ENCODE data around the gene SMAD7.
A peak's percentile ranks its signal among the peaks of the same experiment; 100 is the strongest.

SMAD7 gene

GRCh38 chr18:48923746-48924629 is 26.8 kb downstream of the SMAD7 start:
- H3K27me3 ChIP-seq (ENCODE audit: control insufficient read depth in 5 of 5, insufficient read depth in 4 of 5, low read length in 5 of 5), result no peaks in the 10 kb centered on the region
- no peaks in the 10 kb centered on the region for H3K9me3 ChIP-seq (ENCODE audit: control insufficient read depth in 5 of 5, low read length in 5 of 5)
- peak overlapping the region; percentile 4 to 84 (median 63) for H3K9ac ChIP-seq (ENCODE audit: low read length in 5 of 5)
- H3K36me3 ChIP-seq (ENCODE audit: control insufficient read depth in 5 of 5, insufficient read depth in 5 of 5, low read length in 5 of 5), result peaks cover 0 to 29% (median 25%) of the 10 kb centered on the region in 5 donors
- H3K4me1 ChIP-seq (ENCODE audit: control insufficient read depth in 5 of 5, insufficient read depth in 5 of 5, low read length in 5 of 5), result peaks cover 5 to 70% (median 66%) of the 10 kb centered on the region in 5 donors
- H3K4me3 ChIP-seq (ENCODE audit: low read depth in 1 of 5, low read length in 5 of 5), result peak overlapping the region in 3 of 5 donors; percentile 23 to 54 (median 31)
- peak overlapping the region; percentile 86 for H3K27ac ChIP-seq (ENCODE audit: low read depth, low read length)

- H3K4me3 ChIP-seq (ENCODE audit: low read depth in 1 of 5, low read length in 5 of 5), result peak overlapping the region; percentile 31 to 55 (median 45)
- H3K4me1 ChIP-seq (ENCODE audit: control insufficient read depth in 5 of 5, insufficient read depth in 5 of 5, low read length in 5 of 5), result peaks cover 3 to 60% (median 57%) of the 10 kb centered on the region in 5 donors
- no peaks in the 10 kb centered on the region for H3K27me3 ChIP-seq (ENCODE audit: control insufficient read depth in 5 of 5, insufficient read depth in 4 of 5, low read length in 5 of 5)
- H3K27ac ChIP-seq (ENCODE audit: low read depth, low read length), result peak overlapping the region; percentile 58
- no peaks in the 10 kb centered on the region for H3K9me3 ChIP-seq (ENCODE audit: control insufficient read depth in 5 of 5, low read length in 5 of 5)
- peaks cover 0 to 29% (median 25%) of the 10 kb centered on the region in 5 donors for H3K36me3 ChIP-seq (ENCODE audit: control insufficient read depth in 5 of 5, insufficient read depth in 5 of 5, low read length in 5 of 5)
- H3K9ac ChIP-seq (ENCODE audit: low read length in 5 of 5), result peak overlapping the region in 3 of 5 donors; percentile 47 to 60 (median 54)
These were observed 27.7 kb downstream of the SMAD7 start for GRCh38 chr18:48922801-48923730.

- peak overlapping the region; percentile 4 to 55 (median 45) for H3K4me3 ChIP-seq (ENCODE audit: low read depth in 1 of 5, low read length in 5 of 5)
- H3K27ac ChIP-seq (ENCODE audit: low read depth, low read length), result peak overlapping the region; percentile 58
- peaks cover 0 to 29% (median 25%) of the 10 kb centered on the region in 5 donors for H3K36me3 ChIP-seq (ENCODE audit: control insufficient read depth in 5 of 5, insufficient read depth in 5 of 5, low read length in 5 of 5)
- no peaks in the 10 kb centered on the region for H3K27me3 ChIP-seq (ENCODE audit: control insufficient read depth in 5 of 5, insufficient read depth in 4 of 5, low read length in 5 of 5)
- no peaks in the 10 kb centered on the region for H3K9me3 ChIP-seq (ENCODE audit: control insufficient read depth in 5 of 5, low read length in 5 of 5)
- H3K9ac ChIP-seq (ENCODE audit: low read length in 5 of 5), result peak overlapping the region in 2 of 5 donors; percentile 54 to 60
- peaks cover 3 to 53% (median 49%) of the 10 kb centered on the region in 5 donors for H3K4me1 ChIP-seq (ENCODE audit: control insufficient read depth in 5 of 5, insufficient read depth in 5 of 5, low read length in 5 of 5)
These were observed 28.5 kb downstream of the SMAD7 start for GRCh38 chr18:48922226-48922800.

GRCh38 chr18:48921305-48922225 is 29.2 kb downstream of the SMAD7 start:
- H3K4me3 ChIP-seq (ENCODE audit: low read depth in 1 of 5, low read length in 5 of 5), result no peak overlapping the region

GRCh38 chr18:48920408-48921038 is 30.2 kb downstream of the SMAD7 start:
- no peaks in the 10 kb centered on the region for H3K9me3 ChIP-seq (ENCODE audit: control insufficient read depth in 5 of 5, low read length in 5 of 5)
- H3K4me1 ChIP-seq (ENCODE audit: control insufficient read depth in 5 of 5, insufficient read depth in 5 of 5, low read length in 5 of 5), result peaks cover 3 to 40% (median 36%) of the 10 kb centered on the region in 5 donors
- peaks cover 0 to 29% (median 25%) of the 10 kb centered on the region in 5 donors for H3K36me3 ChIP-seq (ENCODE audit: control insufficient read depth in 5 of 5, insufficient read depth in 5 of 5, low read length in 5 of 5)
- H3K27me3 ChIP-seq (ENCODE audit: control insufficient read depth in 5 of 5, insufficient read depth in 4 of 5, low read length in 5 of 5), result no peaks in the 10 kb centered on the region
- H3K4me3 ChIP-seq (ENCODE audit: low read depth in 1 of 5, low read length in 5 of 5), result no peak overlapping the region
- H3K27ac ChIP-seq (ENCODE audit: low read depth, low read length), result no peak overlapping the region
- H3K9ac ChIP-seq (ENCODE audit: low read length in 5 of 5), result no peak overlapping the region

More at GRCh38 chr18:48921305-48922225, 29.2 kb downstream of the SMAD7 start:
- Histone ChIP-seq H3K36me3 (ENCODE audit: control insufficient read depth in 5 of 5, insufficient read depth in 5 of 5, low read length in 5 of 5) (peaks cover 0 to 29% (median 25%) of the 10 kb centered on the region in 5 donors), H3K4me1 (ENCODE audit: control insufficient read depth in 5 of 5, insufficient read depth in 5 of 5, low read length in 5 of 5) (peaks cover 3 to 45% (median 42%) of the 10 kb centered on the region in 5 donors), H3K9ac (ENCODE audit: low read length in 5 of 5) (no peak overlapping the region), H3K27ac (ENCODE audit: low read depth, low read length) (peak overlapping the region; percentile 58), H3K27me3 (ENCODE audit: control insufficient read depth in 5 of 5, insufficient read depth in 4 of 5, low read length in 5 of 5) (no peaks in the 10 kb centered on the region), H3K9me3 (ENCODE audit: control insufficient read depth in 5 of 5, low read length in 5 of 5) (no peaks in the 10 kb centered on the region)

- no peaks in the 10 kb centered on the region for H3K9me3 ChIP-seq (ENCODE audit: control insufficient read depth in 5 of 5, low read length in 5 of 5)
- no peak overlapping the region for H3K9ac ChIP-seq (ENCODE audit: low read length in 5 of 5)
- H3K36me3 ChIP-seq (ENCODE audit: control insufficient read depth in 5 of 5, insufficient read depth in 5 of 5, low read length in 5 of 5), result peaks cover 0 to 29% (median 25%) of the 10 kb centered on the region in 5 donors
- no peak overlapping the region for H3K27ac ChIP-seq (ENCODE audit: low read depth, low read length)
- H3K27me3 ChIP-seq (ENCODE audit: control insufficient read depth in 5 of 5, insufficient read depth in 4 of 5, low read length in 5 of 5), result no peaks in the 10 kb centered on the region
- peaks cover 3 to 33% (median 31%) of the 10 kb centered on the region in 5 donors for H3K4me1 ChIP-seq (ENCODE audit: control insufficient read depth in 5 of 5, insufficient read depth in 5 of 5, low read length in 5 of 5)
- no peak overlapping the region for H3K4me3 ChIP-seq (ENCODE audit: low read depth in 1 of 5, low read length in 5 of 5)
These were observed 31.2 kb downstream of the SMAD7 start for GRCh38 chr18:48919547-48919946.

- H3K36me3 ChIP-seq (ENCODE audit: control insufficient read depth in 5 of 5, insufficient read depth in 5 of 5, low read length in 5 of 5), result peaks cover 0 to 29% (median 25%) of the 10 kb centered on the region in 5 donors
- H3K4me1 ChIP-seq (ENCODE audit: control insufficient read depth in 5 of 5, insufficient read depth in 5 of 5, low read length in 5 of 5), result peaks cover 3 to 27% (median 26%) of the 10 kb centered on the region in 5 donors
- H3K4me3 ChIP-seq (ENCODE audit: low read depth in 1 of 5, low read length in 5 of 5), result no peak overlapping the region
- H3K9me3 ChIP-seq (ENCODE audit: control insufficient read depth in 5 of 5, low read length in 5 of 5), result no peaks in the 10 kb centered on the region
- no peak overlapping the region for H3K27ac ChIP-seq (ENCODE audit: low read depth, low read length)
- no peaks in the 10 kb centered on the region for H3K27me3 ChIP-seq (ENCODE audit: control insufficient read depth in 5 of 5, insufficient read depth in 4 of 5, low read length in 5 of 5)
- no peak overlapping the region for H3K9ac ChIP-seq (ENCODE audit: low read length in 5 of 5)
These were observed 31.9 kb downstream of the SMAD7 start for GRCh38 chr18:48918660-48919456.

Data from subcutaneous abdominal adipose tissue (tissue), 5 donors.